Prostate gland (tissue), 2 donors: ENCODE measurements around the gene RBM19.

Experiments
- POLR2A ChIP-seq: fragments of 450-650 bp; IDR thresholded peaks from one replicate; pipeline ENCODE4 v1.6.1; 2016; ENCODE audit warnings: antibody characterized with exemption, mild to moderate bottlenecking
- TF ChIP-seq, protein P1 (sequence below), 4 experiments: fragments of 200-600 bp in 2 of 4; fragments of 450-650 bp in 2 of 4; sonication (generic) in 2 of 4; IDR thresholded peaks; 1 replicate in 3 of 4; 2 replicates in 1 of 4; pipeline ENCODE4 v1.5.1; 2016 to 2019; ENCODE audit warnings: antibody characterized with exemption in 4 of 4, mild to moderate bottlenecking in 2 of 4, moderate library complexity in 2 of 4

DNA sequence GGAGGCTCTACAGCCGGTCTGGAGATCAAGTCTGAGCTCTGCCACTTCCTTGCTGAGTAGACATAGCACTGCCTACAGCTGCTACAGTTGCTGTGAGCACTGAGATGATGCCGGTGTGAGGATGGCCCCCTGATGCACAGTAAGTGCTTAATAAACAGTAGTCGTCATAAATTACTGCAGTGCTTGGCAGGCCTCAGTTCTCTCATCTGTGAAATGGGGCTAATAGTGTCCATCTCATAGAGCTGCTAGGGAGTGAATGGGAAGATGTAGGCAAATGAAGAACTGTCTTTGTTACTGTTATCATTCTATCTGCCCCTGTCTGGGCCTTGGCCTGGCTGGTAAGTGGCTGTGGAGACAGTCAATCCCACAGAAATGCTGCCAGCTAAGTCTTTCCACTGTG is 124.3 kb downstream of the RBM19 start:
- TF ChIP-seq, protein P1, sequence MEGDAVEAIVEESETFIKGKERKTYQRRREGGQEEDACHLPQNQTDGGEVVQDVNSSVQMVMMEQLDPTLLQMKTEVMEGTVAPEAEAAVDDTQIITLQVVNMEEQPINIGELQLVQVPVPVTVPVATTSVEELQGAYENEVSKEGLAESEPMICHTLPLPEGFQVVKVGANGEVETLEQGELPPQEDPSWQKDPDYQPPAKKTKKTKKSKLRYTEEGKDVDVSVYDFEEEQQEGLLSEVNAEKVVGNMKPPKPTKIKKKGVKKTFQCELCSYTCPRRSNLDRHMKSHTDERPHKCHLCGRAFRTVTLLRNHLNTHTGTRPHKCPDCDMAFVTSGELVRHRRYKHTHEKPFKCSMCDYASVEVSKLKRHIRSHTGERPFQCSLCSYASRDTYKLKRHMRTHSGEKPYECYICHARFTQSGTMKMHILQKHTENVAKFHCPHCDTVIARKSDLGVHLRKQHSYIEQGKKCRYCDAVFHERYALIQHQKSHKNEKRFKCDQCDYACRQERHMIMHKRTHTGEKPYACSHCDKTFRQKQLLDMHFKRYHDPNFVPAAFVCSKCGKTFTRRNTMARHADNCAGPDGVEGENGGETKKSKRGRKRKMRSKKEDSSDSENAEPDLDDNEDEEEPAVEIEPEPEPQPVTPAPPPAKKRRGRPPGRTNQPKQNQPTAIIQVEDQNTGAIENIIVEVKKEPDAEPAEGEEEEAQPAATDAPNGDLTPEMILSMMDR (IDR thresholded peaks at IDR 0.05), result no peak
- TF ChIP-seq POLR2A, result no peak
